HEK293 (cell line): ENCODE results near the gene RBBP8NL.

Experiments used
- GLIS2 ChIP-seq: fragments of 450-650 bp; formaldehyde crosslinking; IDR thresholded peaks from 2 replicates; pipeline ENCODE4 v1.5.1; 2016; ENCODE audit warnings: missing biosample characterization, missing genetic modification characterization
- YY1 ChIP-seq: fragments of 450-650 bp; formaldehyde crosslinking; IDR thresholded peaks from 2 replicates; pipeline ENCODE4 v1.5.1; 2018; ENCODE audit warnings: missing biosample characterization, missing genetic modification characterization
- ZFP41 ChIP-seq: fragments of 450-650 bp; formaldehyde crosslinking; IDR thresholded peaks from 2 replicates; pipeline ENCODE4 v1.5.1; 2016; ENCODE audit warnings: missing biosample characterization, missing genetic modification characterization, borderline replicate concordance
- ZNF311 ChIP-seq: fragments of 450-650 bp; formaldehyde crosslinking; IDR thresholded peaks from 2 replicates; pipeline ENCODE4 v1.5.1; 2017; ENCODE audit warnings: missing biosample characterization, missing genetic modification characterization, borderline replicate concordance
- ZNF501 ChIP-seq: fragments of 450-650 bp; formaldehyde crosslinking; IDR thresholded peaks from 2 replicates; pipeline ENCODE4 v1.5.1; 2016; ENCODE audit warnings: missing biosample characterization, missing genetic modification characterization
- ZNF544 ChIP-seq: fragments of 450-650 bp; formaldehyde crosslinking; IDR thresholded peaks from 2 replicates; pipeline ENCODE4 v1.5.0; 2017; ENCODE audit warnings: missing biosample characterization, missing genetic modification characterization
- ZNF639 ChIP-seq: fragments of 450-650 bp; formaldehyde crosslinking; IDR thresholded peaks from 2 replicates; pipeline ENCODE4 v1.5.1; 2016; ENCODE audit warnings: missing biosample characterization, missing genetic modification characterization
- TF ChIP-seq, protein P1 (sequence below): fragments of 450-650 bp; formaldehyde crosslinking; IDR thresholded peaks from 2 replicates; pipeline ENCODE4 v1.5.1; 2016; ENCODE audit warnings: missing biosample characterization, missing genetic modification characterization
- TF ChIP-seq, protein P2 (sequence below): fragments of 450-650 bp; formaldehyde crosslinking; IDR thresholded peaks from 2 replicates; pipeline ENCODE4 v1.5.1; 2016; ENCODE audit warnings: missing biosample characterization, missing genetic modification characterization, low read depth
- TF ChIP-seq, protein P3 (sequence below): fragments of 450-650 bp; formaldehyde crosslinking; IDR thresholded peaks from 2 replicates; pipeline ENCODE4 v1.5.1; 2016; ENCODE audit warnings: missing biosample characterization, missing genetic modification characterization
- TF ChIP-seq, protein P4 (sequence below): fragments of 450-650 bp; formaldehyde crosslinking; IDR thresholded peaks from 2 replicates; pipeline ENCODE4 v1.5.0; 2017; ENCODE audit warnings: missing biosample characterization, missing genetic modification characterization, borderline replicate concordance
- TF ChIP-seq, protein P5 (sequence below): fragments of 450-650 bp; formaldehyde crosslinking; IDR thresholded peaks from 2 replicates; pipeline ENCODE4 v1.5.1; 2016; ENCODE audit warnings: missing biosample characterization, missing genetic modification characterization
- TF ChIP-seq, protein P6 (sequence below): IDR thresholded peaks from 2 replicates; pipeline ENCODE4 v1.6.1; 2011; ENCODE audit warnings: mild to moderate bottlenecking, low read depth, low read length, borderline replicate concordance

- TF ChIP-seq ZNF501 (tag by site-specific recombination), result no peak
- TF ChIP-seq, protein P1, sequence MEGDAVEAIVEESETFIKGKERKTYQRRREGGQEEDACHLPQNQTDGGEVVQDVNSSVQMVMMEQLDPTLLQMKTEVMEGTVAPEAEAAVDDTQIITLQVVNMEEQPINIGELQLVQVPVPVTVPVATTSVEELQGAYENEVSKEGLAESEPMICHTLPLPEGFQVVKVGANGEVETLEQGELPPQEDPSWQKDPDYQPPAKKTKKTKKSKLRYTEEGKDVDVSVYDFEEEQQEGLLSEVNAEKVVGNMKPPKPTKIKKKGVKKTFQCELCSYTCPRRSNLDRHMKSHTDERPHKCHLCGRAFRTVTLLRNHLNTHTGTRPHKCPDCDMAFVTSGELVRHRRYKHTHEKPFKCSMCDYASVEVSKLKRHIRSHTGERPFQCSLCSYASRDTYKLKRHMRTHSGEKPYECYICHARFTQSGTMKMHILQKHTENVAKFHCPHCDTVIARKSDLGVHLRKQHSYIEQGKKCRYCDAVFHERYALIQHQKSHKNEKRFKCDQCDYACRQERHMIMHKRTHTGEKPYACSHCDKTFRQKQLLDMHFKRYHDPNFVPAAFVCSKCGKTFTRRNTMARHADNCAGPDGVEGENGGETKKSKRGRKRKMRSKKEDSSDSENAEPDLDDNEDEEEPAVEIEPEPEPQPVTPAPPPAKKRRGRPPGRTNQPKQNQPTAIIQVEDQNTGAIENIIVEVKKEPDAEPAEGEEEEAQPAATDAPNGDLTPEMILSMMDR (tag by site-specific recombination), result no peak
- 0 out of 2 replicates have a peak, but pooled peaks have one; percentile 30 for TF ChIP-seq GLIS2
- TF ChIP-seq, protein P2, sequence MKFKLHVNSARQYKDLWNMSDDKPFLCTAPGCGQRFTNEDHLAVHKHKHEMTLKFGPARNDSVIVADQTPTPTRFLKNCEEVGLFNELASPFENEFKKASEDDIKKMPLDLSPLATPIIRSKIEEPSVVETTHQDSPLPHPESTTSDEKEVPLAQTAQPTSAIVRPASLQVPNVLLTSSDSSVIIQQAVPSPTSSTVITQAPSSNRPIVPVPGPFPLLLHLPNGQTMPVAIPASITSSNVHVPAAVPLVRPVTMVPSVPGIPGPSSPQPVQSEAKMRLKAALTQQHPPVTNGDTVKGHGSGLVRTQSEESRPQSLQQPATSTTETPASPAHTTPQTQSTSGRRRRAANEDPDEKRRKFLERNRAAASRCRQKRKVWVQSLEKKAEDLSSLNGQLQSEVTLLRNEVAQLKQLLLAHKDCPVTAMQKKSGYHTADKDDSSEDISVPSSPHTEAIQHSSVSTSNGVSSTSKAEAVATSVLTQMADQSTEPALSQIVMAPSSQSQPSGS (tag by site-specific recombination), result no peak
- TF ChIP-seq, protein P3, sequence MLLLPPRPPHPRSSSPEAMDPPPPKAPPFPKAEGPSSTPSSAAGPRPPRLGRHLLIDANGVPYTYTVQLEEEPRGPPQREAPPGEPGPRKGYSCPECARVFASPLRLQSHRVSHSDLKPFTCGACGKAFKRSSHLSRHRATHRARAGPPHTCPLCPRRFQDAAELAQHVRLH, result no peak
- TF ChIP-seq, protein P4, sequence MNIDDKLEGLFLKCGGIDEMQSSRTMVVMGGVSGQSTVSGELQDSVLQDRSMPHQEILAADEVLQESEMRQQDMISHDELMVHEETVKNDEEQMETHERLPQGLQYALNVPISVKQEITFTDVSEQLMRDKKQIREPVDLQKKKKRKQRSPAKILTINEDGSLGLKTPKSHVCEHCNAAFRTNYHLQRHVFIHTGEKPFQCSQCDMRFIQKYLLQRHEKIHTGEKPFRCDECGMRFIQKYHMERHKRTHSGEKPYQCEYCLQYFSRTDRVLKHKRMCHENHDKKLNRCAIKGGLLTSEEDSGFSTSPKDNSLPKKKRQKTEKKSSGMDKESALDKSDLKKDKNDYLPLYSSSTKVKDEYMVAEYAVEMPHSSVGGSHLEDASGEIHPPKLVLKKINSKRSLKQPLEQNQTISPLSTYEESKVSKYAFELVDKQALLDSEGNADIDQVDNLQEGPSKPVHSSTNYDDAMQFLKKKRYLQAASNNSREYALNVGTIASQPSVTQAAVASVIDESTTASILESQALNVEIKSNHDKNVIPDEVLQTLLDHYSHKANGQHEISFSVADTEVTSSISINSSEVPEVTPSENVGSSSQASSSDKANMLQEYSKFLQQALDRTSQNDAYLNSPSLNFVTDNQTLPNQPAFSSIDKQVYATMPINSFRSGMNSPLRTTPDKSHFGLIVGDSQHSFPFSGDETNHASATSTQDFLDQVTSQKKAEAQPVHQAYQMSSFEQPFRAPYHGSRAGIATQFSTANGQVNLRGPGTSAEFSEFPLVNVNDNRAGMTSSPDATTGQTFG, result no peak
- TF ChIP-seq, protein P5, sequence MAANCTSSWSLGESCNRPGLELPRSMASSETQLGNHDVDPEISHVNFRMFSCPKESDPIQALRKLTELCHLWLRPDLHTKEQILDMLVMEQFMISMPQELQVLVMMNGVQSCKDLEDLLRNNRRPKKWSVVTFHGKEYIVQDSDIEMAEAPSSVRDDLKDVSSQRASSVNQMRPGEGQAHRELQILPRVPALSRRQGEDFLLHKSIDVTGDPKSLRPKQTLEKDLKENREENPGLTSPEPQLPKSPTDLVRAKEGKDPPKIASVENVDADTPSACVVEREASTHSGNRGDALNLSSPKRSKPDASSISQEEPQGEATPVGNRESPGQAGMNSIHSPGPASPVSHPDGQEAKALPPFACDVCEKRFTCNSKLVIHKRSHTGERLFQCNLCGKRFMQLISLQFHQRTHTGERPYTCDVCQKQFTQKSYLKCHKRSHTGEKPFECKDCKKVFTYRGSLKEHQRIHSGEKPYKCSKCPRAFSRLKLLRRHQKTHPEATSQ (tag by site-specific recombination), result no peak
- no peak for TF ChIP-seq ZNF544 (tag by site-specific recombination)
- TF ChIP-seq ZNF639 (tag by site-specific recombination), result no peak
- TF ChIP-seq ZNF311 (tag by site-specific recombination), result no peak
- TF ChIP-seq, protein P6, sequence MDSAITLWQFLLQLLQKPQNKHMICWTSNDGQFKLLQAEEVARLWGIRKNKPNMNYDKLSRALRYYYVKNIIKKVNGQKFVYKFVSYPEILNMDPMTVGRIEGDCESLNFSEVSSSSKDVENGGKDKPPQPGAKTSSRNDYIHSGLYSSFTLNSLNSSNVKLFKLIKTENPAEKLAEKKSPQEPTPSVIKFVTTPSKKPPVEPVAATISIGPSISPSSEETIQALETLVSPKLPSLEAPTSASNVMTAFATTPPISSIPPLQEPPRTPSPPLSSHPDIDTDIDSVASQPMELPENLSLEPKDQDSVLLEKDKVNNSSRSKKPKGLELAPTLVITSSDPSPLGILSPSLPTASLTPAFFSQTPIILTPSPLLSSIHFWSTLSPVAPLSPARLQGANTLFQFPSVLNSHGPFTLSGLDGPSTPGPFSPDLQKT, result no peak
- no peak for TF ChIP-seq YY1 (tag by site-specific recombination)
- TF ChIP-seq ZFP41 (tag by site-specific recombination), result no peak
Measured at GRCh38 chr20:62406635-62407176, 20.6 kb downstream of the RBBP8NL start.
